ENCODE results near the gene PTPRD.

The PTPRD gene

DNA sequence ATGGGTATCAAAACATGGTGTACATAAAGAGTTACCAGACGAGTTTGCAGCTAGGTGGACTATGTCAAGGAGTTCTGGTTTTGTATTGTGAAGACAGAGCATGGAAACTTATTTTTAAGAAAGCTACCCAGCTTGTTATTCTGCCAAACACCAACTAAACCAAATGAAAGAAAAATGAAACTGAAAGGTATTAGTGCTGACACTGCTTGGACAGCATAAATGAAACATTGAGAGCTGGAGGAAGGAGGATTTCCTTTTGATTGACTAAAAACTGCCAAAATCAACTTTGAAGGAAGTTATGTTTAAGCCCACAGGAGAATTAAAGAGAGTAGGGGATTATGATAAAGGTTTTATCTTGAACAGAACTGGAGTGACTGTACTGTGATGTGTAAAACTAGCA, 766.2 kb downstream of the PTPRD start:
- H3K27ac Mint-ChIP-seq (ENCODE audit: low read depth) = no peak overlapping the region
- H3K27me3 Mint-ChIP-seq = no peaks in the 10 kb centered on the region
- no peak for ATAC-seq (replicated peaks; ENCODE audit: extremely low read depth, poor library complexity, severe bottlenecking)
- DNase-seq (ENCODE audit: low spot score in 2 of 2) = no peak
- H3K4me1 Mint-ChIP-seq = no peaks in the 10 kb centered on the region
- no peak overlapping the region for H3K4me3 Mint-ChIP-seq
- no peaks in the 10 kb centered on the region for H3K36me3 Mint-ChIP-seq (ENCODE audit: insufficient read depth)
- H3K9me3 Mint-ChIP-seq = peaks cover 5% of the 10 kb centered on the region

DNA sequence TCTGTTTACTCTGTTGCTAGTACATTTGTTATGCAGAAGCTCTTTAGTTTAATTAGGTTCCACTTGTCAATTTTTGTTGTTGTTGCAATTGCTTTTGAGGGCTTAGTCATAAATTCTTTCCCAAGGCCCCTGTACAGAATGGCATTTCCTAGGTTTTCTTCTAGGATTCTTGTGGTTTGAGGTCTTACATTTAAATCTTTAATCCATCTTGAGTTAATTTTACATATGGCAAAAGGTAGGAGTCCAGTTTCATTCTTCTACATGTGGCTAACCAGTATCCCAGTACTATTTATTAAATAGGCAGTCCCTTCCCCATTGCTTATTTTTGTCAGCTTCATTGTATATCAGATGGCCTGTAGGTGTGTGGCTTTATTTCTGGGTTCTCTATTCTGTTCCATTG, 792.4 kb downstream of the PTPRD start:
- Mint-ChIP-seq H3K4me3 (no peak overlapping the region), H3K9me3 (no peaks in the 10 kb centered on the region), H3K36me3 (ENCODE audit: insufficient read depth) (no peaks in the 10 kb centered on the region), H3K27me3 (no peaks in the 10 kb centered on the region), H3K27ac (ENCODE audit: low read depth) (no peak overlapping the region), H3K4me1 (no peaks in the 10 kb centered on the region)
- no peak for ATAC-seq (replicated peaks; ENCODE audit: extremely low read depth, poor library complexity, severe bottlenecking)
- no peak for DNase-seq (ENCODE audit: low spot score in 2 of 2)

DNA sequence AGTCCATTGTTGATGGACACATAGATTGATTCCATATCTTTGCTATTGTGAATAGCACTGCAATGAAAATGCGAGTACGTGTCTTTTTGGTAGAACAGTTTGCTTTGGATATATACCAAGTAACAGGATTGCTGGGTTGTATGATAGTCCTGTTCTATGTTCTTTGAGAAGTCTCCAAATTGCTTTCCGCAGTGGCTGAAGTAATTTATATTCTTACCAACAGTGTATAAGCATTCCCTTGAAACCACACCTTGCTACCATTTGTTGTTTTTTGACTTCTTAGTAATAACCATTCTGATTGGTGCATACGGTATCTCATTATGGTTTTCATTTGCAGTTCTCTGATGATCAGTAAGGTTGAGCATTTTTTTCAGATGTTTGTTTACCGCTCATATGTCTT, 792.9 kb downstream of the PTPRD start:
- DNase-seq (ENCODE audit: low spot score in 2 of 2) = no peak
- Mint-ChIP-seq H3K9me3 (no peaks in the 10 kb centered on the region), H3K27ac (ENCODE audit: low read depth) (no peak overlapping the region), H3K27me3 (no peaks in the 10 kb centered on the region), H3K36me3 (ENCODE audit: insufficient read depth) (no peaks in the 10 kb centered on the region), H3K4me3 (no peak overlapping the region), H3K4me1 (no peaks in the 10 kb centered on the region)
- no peak for ATAC-seq (replicated peaks; ENCODE audit: extremely low read depth, poor library complexity, severe bottlenecking)

DNA sequence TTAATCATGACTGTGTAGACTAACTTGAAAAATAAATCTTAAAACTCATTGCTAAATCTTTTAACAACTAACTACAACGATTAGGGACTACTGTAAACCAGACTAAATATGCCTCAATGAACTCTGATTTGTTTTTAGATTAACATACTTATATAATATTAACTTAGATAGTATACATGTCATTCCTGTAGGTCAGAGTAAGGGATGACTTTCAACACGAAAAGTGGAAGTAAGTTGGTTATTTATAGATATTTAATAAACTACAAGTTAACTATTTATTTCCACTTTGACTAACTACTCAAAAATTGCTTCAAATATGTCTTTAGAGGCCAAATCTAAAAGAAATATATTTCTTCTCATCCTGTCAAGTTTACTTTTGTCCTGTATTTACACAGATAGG, 795.6 kb downstream of the PTPRD start:
- DNase-seq (ENCODE audit: low spot score in 2 of 2) (no peak), ATAC-seq (replicated peaks; ENCODE audit: extremely low read depth, poor library complexity, severe bottlenecking) (no peak)
- no peaks in the 10 kb centered on the region for H3K27me3 Mint-ChIP-seq
- no peaks in the 10 kb centered on the region for H3K9me3 Mint-ChIP-seq
- no peak overlapping the region for H3K4me3 Mint-ChIP-seq
- H3K27ac Mint-ChIP-seq (ENCODE audit: low read depth) = no peak overlapping the region
- no peaks in the 10 kb centered on the region for H3K4me1 Mint-ChIP-seq
- no peaks in the 10 kb centered on the region for H3K36me3 Mint-ChIP-seq (ENCODE audit: insufficient read depth)

DNA sequence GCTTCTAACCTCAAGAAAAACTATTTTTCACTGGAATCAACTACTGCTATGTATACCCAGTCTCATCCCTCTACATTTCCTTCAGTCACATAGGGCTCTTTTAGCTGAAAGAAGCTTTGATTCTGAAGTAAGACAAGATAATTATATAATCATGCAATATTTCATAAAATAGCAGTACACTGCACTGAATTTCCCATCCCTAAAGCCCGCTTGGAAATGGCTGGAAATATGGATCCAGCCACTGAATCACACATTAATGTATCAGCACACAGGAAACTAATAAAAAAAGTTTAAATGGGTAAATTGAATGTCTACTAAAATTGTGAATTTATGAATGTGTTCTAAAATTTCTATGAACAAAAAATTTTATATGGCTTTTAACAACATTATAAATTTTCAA, 808.7 kb downstream of the PTPRD start:
- Mint-ChIP-seq H3K27me3 (no peaks in the 10 kb centered on the region), H3K4me3 (no peak overlapping the region), H3K4me1 (no peaks in the 10 kb centered on the region), H3K27ac (ENCODE audit: low read depth) (no peak overlapping the region), H3K36me3 (ENCODE audit: insufficient read depth) (no peaks in the 10 kb centered on the region), H3K9me3 (peaks cover 18% of the 10 kb centered on the region)
- DNase-seq (ENCODE audit: low spot score in 2 of 2) (no peak), ATAC-seq (replicated peaks; ENCODE audit: extremely low read depth, poor library complexity, severe bottlenecking) (no peak)

DNA sequence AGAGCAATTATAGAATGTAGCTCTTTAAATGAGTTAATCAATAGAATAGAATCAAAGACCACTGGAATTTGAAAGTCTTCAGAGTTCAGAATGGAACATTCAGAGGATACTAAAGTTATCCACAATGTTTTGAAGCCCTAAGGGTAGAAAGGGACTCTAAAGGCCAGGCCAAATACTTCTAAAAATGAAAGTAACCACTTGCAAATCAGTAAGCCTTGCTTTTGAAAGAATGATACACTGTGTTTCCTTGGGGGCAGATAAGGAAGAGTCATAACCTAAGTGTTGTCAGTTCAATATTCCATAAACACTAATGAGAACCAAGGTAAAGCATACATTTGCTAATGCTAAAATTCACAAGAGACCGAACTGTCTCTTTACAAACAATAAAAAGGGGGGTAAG, 813.5 kb downstream of the PTPRD start:
- Mint-ChIP-seq H3K27me3 (no peaks in the 10 kb centered on the region), H3K27ac (ENCODE audit: low read depth) (no peak overlapping the region), H3K4me1 (no peaks in the 10 kb centered on the region), H3K9me3 (peaks cover 11% of the 10 kb centered on the region), H3K4me3 (no peak overlapping the region), H3K36me3 (ENCODE audit: insufficient read depth) (no peaks in the 10 kb centered on the region)
- DNase-seq (ENCODE audit: low spot score in 2 of 2) (no peak), ATAC-seq (replicated peaks; ENCODE audit: extremely low read depth, poor library complexity, severe bottlenecking) (no peak)

DNA sequence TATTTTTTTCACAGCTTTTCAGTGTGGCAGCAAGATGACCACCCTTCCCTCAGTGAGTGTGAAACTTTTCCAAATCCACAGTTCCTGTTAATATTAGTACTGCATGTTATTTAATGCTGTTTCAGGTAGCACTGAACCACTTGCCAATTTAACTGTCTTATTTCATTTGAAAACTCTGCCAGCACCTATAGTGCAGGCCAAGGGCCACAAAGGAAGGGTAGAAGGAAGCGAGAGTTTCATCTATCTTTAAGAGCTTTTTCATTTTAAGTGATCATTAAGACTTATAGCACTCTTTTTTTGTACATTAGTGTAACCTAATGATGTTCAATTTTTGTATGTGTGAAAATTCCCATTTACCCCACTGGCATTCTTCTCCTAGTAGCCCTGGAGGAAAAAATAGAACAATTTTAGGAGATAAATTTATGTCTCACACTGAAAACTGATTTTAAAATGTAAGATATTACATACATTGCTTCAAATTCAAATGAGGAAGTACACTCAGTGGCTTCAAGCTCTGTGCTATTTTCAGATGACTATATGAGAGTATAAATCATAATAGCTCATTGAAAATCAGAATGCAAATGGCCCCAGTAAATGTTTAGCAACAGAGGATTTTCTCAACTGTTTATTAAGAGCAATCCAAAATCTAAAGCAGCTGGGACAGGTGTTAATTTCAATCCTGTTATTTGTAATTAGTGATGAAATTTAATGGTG, 820.5 kb downstream of the PTPRD start:
- no peak for DNase-seq (ENCODE audit: low spot score in 2 of 2)
- no peak overlapping the region for H3K27ac Mint-ChIP-seq (ENCODE audit: low read depth)
- peaks cover 6% of the 10 kb centered on the region for H3K9me3 Mint-ChIP-seq
- no peaks in the 10 kb centered on the region for H3K36me3 Mint-ChIP-seq (ENCODE audit: insufficient read depth)
- no peaks in the 10 kb centered on the region for H3K27me3 Mint-ChIP-seq
- no peak for ATAC-seq (replicated peaks; ENCODE audit: extremely low read depth, poor library complexity, severe bottlenecking)
- H3K4me1 Mint-ChIP-seq = no peaks in the 10 kb centered on the region
- no peak overlapping the region for H3K4me3 Mint-ChIP-seq

DNA sequence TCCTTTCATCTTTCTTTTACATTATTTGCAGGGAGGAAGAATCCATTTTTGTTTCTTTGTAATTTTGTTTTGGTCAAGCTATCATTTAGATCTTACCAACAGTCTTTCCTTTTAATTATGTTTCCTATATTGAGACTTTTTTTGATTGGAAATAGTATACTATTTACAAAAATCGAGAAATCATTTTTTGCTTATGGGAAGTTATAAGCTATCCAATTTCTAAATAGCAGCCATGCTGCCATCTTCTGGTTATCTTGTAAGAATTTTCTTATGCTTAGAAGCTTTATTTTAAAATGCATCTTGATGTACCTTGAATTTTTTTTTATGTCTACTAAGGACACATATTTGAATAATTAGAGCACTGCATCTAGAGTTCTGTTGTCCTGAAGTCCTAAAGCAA, 821.2 kb downstream of the PTPRD start:
- H3K36me3 Mint-ChIP-seq (ENCODE audit: insufficient read depth) = no peaks in the 10 kb centered on the region
- DNase-seq (ENCODE audit: low spot score in 2 of 2) = no peak
- no peak for ATAC-seq (replicated peaks; ENCODE audit: extremely low read depth, poor library complexity, severe bottlenecking)
- no peaks in the 10 kb centered on the region for H3K4me1 Mint-ChIP-seq
- peaks cover 6% of the 10 kb centered on the region for H3K9me3 Mint-ChIP-seq
- no peak overlapping the region for H3K27ac Mint-ChIP-seq (ENCODE audit: low read depth)
- no peaks in the 10 kb centered on the region for H3K27me3 Mint-ChIP-seq
- no peak overlapping the region for H3K4me3 Mint-ChIP-seq

DNA sequence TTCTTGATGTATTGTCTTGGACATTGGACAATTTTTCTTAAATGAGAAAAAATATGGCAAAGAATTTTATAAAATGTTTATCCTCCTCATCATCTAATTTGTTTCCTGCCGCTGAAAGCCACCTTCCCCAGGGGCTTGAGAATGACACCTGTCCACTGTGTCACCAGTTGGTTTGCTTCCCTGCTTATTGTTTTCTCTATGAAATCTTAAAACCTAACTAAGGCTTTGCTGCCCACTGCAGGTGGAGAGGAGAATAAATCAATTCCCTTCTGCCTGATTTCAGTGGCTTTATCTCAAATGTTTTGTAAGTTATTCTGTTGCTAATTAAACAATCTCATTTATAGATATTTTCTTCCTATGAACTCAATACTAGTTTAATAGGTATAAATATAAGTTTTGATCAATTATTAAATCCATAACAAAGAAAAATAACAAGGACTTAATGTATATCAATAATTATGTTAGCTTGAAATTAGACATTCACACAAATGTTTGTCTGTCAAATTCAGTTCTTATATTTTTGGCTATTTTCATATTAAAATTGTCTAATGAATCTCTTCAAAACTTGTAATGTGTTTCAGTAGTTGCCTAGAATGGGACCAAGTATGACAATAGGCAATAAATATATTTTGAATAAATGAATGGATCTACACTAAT, 822.5 kb downstream of the PTPRD start:
- Mint-ChIP-seq H3K9me3 (no peaks in the 10 kb centered on the region), H3K4me1 (no peaks in the 10 kb centered on the region), H3K27ac (ENCODE audit: low read depth) (no peak overlapping the region), H3K4me3 (no peak overlapping the region), H3K27me3 (no peaks in the 10 kb centered on the region), H3K36me3 (ENCODE audit: insufficient read depth) (no peaks in the 10 kb centered on the region)
- no peak for DNase-seq (ENCODE audit: low spot score in 2 of 2)
- no peak for ATAC-seq (replicated peaks; ENCODE audit: extremely low read depth, poor library complexity, severe bottlenecking)

DNA sequence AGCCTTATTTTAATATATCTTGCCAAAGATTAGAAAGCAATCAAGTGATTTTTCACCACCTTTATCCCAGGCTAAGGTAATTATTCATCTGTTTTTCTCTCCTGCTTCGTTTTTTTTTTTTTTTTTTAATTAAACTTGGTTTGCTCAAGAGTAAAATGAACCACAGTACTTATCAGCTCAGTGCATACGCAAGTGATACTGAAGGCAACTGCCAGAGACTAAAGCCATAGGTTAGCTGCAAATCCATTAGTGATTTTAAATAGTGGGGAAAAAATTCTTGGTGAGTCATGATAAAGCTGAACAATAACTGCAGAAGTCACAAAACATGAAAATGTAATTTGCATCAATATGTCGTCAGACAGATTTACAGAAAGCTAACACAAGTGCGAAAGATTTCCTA, 829.1 kb downstream of the PTPRD start:
- ATAC-seq (replicated peaks; ENCODE audit: extremely low read depth, poor library complexity, severe bottlenecking) = no peak
- Mint-ChIP-seq H3K9me3 (peaks cover 6% of the 10 kb centered on the region), H3K36me3 (ENCODE audit: insufficient read depth) (peaks cover 2% of the 10 kb centered on the region), H3K4me1 (no peaks in the 10 kb centered on the region), H3K27ac (ENCODE audit: low read depth) (no peak overlapping the region), H3K27me3 (no peaks in the 10 kb centered on the region), H3K4me3 (no peak overlapping the region)
- no peak for DNase-seq (ENCODE audit: low spot score in 2 of 2)

DNA sequence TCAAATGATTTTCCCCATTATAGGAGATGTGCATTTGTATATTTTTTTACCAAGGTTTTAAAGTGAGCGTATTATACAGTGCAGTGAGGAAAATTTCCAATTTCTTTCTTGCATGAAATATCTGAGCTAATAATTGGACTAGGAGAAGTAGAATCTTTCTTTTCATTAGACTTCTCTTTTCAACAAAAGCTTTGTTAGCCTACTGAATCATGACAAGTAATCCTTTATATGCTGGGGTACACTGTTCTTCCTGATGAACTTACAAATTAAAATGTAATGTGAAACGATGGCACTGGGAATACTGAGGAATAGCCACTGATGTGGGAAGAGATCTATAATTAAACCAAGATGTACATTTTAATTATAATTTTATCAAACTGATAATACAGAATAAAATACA, 829.6 kb downstream of the PTPRD start:
- Mint-ChIP-seq H3K4me1 (no peaks in the 10 kb centered on the region), H3K4me3 (no peak overlapping the region), H3K27me3 (no peaks in the 10 kb centered on the region), H3K9me3 (peaks cover 6% of the 10 kb centered on the region), H3K36me3 (ENCODE audit: insufficient read depth) (peaks cover 2% of the 10 kb centered on the region), H3K27ac (ENCODE audit: low read depth) (no peak overlapping the region)
- no peak for DNase-seq (ENCODE audit: low spot score in 2 of 2)
- ATAC-seq (replicated peaks; ENCODE audit: extremely low read depth, poor library complexity, severe bottlenecking) = no peak

DNA sequence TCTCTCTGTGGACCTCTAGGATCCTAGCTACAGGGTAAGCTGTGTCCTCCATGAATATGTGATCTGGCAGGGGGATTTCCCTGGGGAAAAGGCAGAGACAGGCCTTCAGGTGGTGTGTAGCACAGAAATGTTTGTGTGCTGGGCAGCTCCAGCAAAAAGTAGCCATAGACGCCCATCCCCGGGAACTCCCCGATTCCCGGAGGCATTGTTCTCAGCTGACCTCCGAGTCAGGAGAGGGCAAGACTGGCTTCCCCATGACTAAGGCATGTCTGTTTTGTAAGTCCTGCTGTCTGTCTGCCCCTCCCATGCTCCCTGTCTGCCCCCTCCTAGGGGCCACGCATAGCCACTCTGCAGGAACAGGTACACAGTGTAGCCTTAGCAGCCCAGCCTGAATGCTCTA, 834.5 kb downstream of the PTPRD start:
- ATAC-seq (replicated peaks; ENCODE audit: extremely low read depth, poor library complexity, severe bottlenecking) = no peak

DNA sequence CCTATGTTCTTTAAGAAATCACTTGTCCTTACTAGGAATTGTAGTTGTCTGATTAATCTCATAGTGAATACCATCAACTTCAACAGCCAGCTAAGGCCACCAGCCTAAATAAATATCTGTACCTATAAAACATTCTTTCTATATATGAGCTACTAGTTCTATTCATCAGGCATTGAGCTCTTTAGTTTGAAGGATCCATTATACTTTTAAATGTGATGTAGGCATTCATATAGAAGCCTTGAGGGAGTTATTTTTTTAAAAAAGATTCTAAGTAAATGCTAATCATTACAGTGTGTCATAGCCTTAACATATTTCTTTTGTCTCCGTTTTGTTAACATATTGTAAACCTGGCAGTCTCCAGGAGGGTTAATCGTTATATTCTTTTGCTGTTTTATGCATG, 838.3 kb downstream of the PTPRD start:
- no peak overlapping the region for H3K27ac Mint-ChIP-seq (ENCODE audit: low read depth)
- no peaks in the 10 kb centered on the region for H3K4me1 Mint-ChIP-seq
- H3K36me3 Mint-ChIP-seq (ENCODE audit: insufficient read depth) = no peaks in the 10 kb centered on the region
- peaks cover 12% of the 10 kb centered on the region for H3K9me3 Mint-ChIP-seq
- no peak overlapping the region for H3K4me3 Mint-ChIP-seq
- ATAC-seq (replicated peaks; ENCODE audit: extremely low read depth, poor library complexity, severe bottlenecking) (no peak), DNase-seq (ENCODE audit: low spot score in 2 of 2) (no peak)
- no peaks in the 10 kb centered on the region for H3K27me3 Mint-ChIP-seq

More for the DNA sequence above, 834.5 kb downstream of the PTPRD start:
- H3K4me3 Mint-ChIP-seq = no peak overlapping the region
- no peaks in the 10 kb centered on the region for H3K4me1 Mint-ChIP-seq
- H3K9me3 Mint-ChIP-seq = peaks cover 17% of the 10 kb centered on the region
- no peak for DNase-seq (ENCODE audit: low spot score in 2 of 2)
- H3K27me3 Mint-ChIP-seq = no peaks in the 10 kb centered on the region
- H3K36me3 Mint-ChIP-seq (ENCODE audit: insufficient read depth) = peaks cover 2% of the 10 kb centered on the region
- H3K27ac Mint-ChIP-seq (ENCODE audit: low read depth) = no peak overlapping the region
